ENCODE results near the gene CNST.

- TF ChIP-seq CTCF (conservative IDR thresholded peaks at IDR 0.05; ENCODE audit: low read length) (no peak), EZH2phosphoT487 (IDR thresholded peaks at IDR 0.05; ENCODE audit: borderline replicate concordance) (no peak)
Observed at GRCh38 chr1:246647513-246647912, 81.3 kb downstream of the CNST start.

All from Loucy (cell line).